ENCODE measurements around the gene NAGA. TPM values are rescaled to one million over a fixed set of nuclear protein-coding genes. Genes with fewer than 3 reads are reported as not detected.

Gene NAGA
- total RNA-seq, 1 donor from 2014 or later, result 26.0 TPM

- Mint-ChIP-seq H3K4me1 (ENCODE audit: unreplicated experiment) (peaks cover 10% of the 10 kb centered on the region), H3K27me3 (ENCODE audit: unreplicated experiment) (no peaks in the 10 kb centered on the region), H3K36me3 (ENCODE audit: low read depth, unreplicated experiment) (no peaks in the 10 kb centered on the region), H3K27ac (ENCODE audit: unreplicated experiment) (no peak overlapping the region), H3K4me3 (ENCODE audit: unreplicated experiment) (no peak overlapping the region), H3K9me3 (ENCODE audit: unreplicated experiment) (peaks cover 4% of the 10 kb centered on the region)
- TF ChIP-seq, protein P1, sequence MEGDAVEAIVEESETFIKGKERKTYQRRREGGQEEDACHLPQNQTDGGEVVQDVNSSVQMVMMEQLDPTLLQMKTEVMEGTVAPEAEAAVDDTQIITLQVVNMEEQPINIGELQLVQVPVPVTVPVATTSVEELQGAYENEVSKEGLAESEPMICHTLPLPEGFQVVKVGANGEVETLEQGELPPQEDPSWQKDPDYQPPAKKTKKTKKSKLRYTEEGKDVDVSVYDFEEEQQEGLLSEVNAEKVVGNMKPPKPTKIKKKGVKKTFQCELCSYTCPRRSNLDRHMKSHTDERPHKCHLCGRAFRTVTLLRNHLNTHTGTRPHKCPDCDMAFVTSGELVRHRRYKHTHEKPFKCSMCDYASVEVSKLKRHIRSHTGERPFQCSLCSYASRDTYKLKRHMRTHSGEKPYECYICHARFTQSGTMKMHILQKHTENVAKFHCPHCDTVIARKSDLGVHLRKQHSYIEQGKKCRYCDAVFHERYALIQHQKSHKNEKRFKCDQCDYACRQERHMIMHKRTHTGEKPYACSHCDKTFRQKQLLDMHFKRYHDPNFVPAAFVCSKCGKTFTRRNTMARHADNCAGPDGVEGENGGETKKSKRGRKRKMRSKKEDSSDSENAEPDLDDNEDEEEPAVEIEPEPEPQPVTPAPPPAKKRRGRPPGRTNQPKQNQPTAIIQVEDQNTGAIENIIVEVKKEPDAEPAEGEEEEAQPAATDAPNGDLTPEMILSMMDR (IDR thresholded peaks at IDR 0.05; ENCODE audit: unreplicated experiment), result no peak
- no peak for DNase-seq (ENCODE audit: low spot score)
These were observed 35.4 kb downstream of the NAGA start for GRCh38 chr22:42035256-42035655.

GRCh38 chr22:42033263-42034181, 37.1 kb downstream of the NAGA start:
- Mint-ChIP-seq H3K27me3 (ENCODE audit: unreplicated experiment) (no peaks in the 10 kb centered on the region), H3K9me3 (ENCODE audit: unreplicated experiment) (peaks cover 4% of the 10 kb centered on the region), H3K36me3 (ENCODE audit: low read depth, unreplicated experiment) (no peaks in the 10 kb centered on the region), H3K4me3 (ENCODE audit: unreplicated experiment) (no peak overlapping the region), H3K4me1 (ENCODE audit: unreplicated experiment) (peaks cover 10% of the 10 kb centered on the region), H3K27ac (ENCODE audit: unreplicated experiment) (no peak overlapping the region)
- TF ChIP-seq, protein P1 (IDR thresholded peaks at IDR 0.05; ENCODE audit: unreplicated experiment), result no peak
- no peak for DNase-seq (ENCODE audit: low spot score)

- H3K4me3 Mint-ChIP-seq (ENCODE audit: unreplicated experiment), result no peak overlapping the region
- no peaks in the 10 kb centered on the region for H3K27me3 Mint-ChIP-seq (ENCODE audit: unreplicated experiment)
- no peaks in the 10 kb centered on the region for H3K4me1 Mint-ChIP-seq (ENCODE audit: unreplicated experiment)
- H3K9me3 Mint-ChIP-seq (ENCODE audit: unreplicated experiment), result no peaks in the 10 kb centered on the region
- no peak overlapping the region for H3K27ac Mint-ChIP-seq (ENCODE audit: unreplicated experiment)
- no peaks in the 10 kb centered on the region for H3K36me3 Mint-ChIP-seq (ENCODE audit: low read depth, unreplicated experiment)
- TF ChIP-seq, protein P1 (IDR thresholded peaks at IDR 0.05; ENCODE audit: unreplicated experiment), result no peak
- DNase-seq (ENCODE audit: low spot score), result no peak
These were observed 43.9 kb downstream of the NAGA start for GRCh38 chr22:42026705-42027104.

GRCh38 chr22:42025421-42025820, 45.2 kb downstream of the NAGA start:
- H3K9me3 Mint-ChIP-seq (ENCODE audit: unreplicated experiment), result no peaks in the 10 kb centered on the region
- H3K36me3 Mint-ChIP-seq (ENCODE audit: low read depth, unreplicated experiment), result no peaks in the 10 kb centered on the region
- no peaks in the 10 kb centered on the region for H3K27me3 Mint-ChIP-seq (ENCODE audit: unreplicated experiment)
- DNase-seq (ENCODE audit: low spot score), result no peak
- H3K27ac Mint-ChIP-seq (ENCODE audit: unreplicated experiment), result no peak overlapping the region
- no peak overlapping the region for H3K4me3 Mint-ChIP-seq (ENCODE audit: unreplicated experiment)
- H3K4me1 Mint-ChIP-seq (ENCODE audit: unreplicated experiment), result no peaks in the 10 kb centered on the region
- TF ChIP-seq, protein P1 (IDR thresholded peaks at IDR 0.05; ENCODE audit: unreplicated experiment), result no peak

- no peaks in the 10 kb centered on the region for H3K36me3 Mint-ChIP-seq (ENCODE audit: low read depth, unreplicated experiment)
- no peak overlapping the region for H3K27ac Mint-ChIP-seq (ENCODE audit: unreplicated experiment)
- no peak overlapping the region for H3K4me3 Mint-ChIP-seq (ENCODE audit: unreplicated experiment)
- no peak for DNase-seq (ENCODE audit: low spot score)
- TF ChIP-seq, protein P1 (IDR thresholded peaks at IDR 0.05; ENCODE audit: unreplicated experiment), result no peak
- H3K27me3 Mint-ChIP-seq (ENCODE audit: unreplicated experiment), result no peaks in the 10 kb centered on the region
- no peaks in the 10 kb centered on the region for H3K4me1 Mint-ChIP-seq (ENCODE audit: unreplicated experiment)
- H3K9me3 Mint-ChIP-seq (ENCODE audit: unreplicated experiment), result no peaks in the 10 kb centered on the region
These were observed 48.3 kb downstream of the NAGA start for GRCh38 chr22:42022162-42022847.
